HG02610 (cell line): ENCODE measurements around the gene LENG9.

Source experiments
- ATAC-seq: cut with Tn5 transposase; IDR thresholded peaks from one replicate; pipeline ENCODE4 v1.9.1; 2021; ENCODE audit warnings: mild to moderate bottlenecking, moderate library complexity; ENCODE audit not compliant: unreplicated experiment

Gene LENG9

DNA sequence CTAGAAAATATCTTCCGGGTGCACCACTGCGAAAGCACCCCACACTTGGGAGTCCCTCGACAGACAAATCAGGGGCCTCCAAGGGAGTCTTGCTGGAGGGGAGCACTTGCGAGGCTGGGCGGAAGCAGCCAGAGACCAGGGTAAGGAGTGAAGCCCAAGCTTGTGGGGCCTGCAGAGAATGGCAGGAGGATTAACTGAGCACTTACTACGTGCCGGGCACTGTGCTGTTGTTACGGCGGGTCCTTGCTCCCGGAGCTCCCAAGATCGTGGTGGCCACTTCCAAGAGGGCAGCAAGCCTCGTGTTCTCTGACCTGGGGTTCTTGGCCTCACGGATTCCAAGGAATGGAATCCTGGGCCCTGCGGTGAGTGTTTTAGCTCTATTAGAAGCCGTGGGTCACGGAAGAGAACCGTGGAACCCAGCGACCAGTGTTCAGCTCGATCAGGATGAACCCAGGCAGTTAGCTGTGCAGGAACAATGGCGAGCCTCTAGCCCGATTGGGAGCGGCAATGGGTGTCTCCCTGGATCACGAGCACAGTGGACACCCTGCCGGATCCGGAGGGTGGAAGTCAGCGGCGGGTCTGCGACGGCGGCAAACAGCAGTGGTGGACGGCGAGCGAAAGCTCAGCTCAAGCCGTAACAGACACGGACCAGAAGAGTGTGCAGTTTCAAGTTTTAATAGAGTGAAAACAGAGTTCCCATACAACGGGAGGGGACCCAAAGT, 38.8 kb downstream of the LENG9 start:
- ATAC-seq = no peak

DNA sequence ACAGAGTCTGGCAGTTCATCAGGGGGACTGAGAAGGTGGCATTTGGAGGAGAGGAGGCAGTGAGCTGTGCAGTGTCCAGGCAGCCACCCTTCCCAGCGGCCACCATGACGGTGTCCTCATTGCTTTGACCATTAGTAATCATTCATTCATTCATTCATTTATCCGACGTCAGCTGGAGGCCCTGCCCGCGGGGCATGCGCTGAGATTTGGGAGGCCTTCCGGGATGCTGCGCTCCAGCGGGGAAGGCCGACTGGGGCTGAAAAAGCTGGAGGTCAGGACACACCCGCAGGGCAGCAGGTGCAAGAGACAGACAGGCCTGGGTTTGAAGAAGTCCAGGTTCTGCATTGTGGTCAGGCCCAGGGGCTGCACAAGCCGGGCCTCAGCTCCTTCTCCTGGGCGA, 39.4 kb downstream of the LENG9 start:
- ATAC-seq = no peak

DNA sequence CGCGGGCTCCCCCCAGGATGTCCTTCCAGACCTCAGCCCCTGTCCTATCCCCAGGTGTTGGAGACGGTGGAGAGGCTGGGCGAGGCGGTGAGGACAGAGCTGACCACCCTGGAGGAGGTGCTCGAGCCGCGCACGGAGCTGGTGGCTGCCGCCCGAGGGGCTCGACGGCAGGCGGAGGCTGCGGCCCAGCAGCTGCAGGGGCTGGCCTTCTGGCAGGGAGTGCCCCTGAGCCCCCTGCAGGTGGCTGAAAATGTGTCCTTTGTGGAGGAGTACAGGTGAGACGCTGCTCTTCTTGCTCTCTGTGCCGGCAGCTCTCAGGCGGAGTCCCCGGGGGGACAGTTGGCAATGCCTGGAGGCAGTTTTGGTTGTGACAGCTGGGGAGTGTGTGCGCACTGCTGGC, 41.4 kb downstream of the LENG9 start:
- no peak for ATAC-seq

DNA sequence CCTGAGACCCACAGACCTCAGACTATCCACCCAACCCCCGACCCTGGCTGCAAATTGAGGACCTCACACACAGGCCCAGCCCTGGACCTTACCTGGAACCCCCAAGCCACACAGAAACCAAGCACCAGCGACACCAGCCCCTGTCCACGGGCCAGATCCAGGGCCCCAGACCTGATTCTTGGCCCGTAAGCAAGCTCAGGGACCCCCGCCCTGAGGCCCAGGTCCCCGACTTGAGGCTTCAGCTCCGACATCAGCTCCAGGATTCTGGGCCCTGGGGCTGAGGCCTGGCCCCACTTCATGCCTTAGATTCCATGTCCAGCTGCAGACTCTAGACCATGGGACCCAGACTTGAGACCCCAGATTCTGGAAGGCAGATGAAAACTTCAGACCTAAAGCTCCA, 42.1 kb downstream of the LENG9 start:
- ATAC-seq = no peak

DNA sequence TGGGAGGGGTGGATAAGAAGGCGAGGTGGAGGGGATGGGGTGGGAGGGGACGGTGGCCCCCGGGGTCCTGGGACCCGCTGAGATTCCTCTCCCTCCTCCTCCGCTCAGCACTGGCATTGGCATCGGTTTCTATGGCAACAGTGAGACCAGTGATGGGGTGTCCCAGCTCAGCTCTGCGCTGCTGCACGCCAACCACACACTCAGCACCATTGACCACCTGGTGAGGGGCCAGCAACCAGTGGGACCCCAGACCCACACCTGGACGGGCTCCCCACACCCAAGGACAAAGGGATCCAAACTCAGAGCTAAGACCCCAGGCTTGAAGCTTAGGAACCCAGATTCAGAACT, 42.4 kb downstream of the LENG9 start:
- ATAC-seq = no peak

DNA sequence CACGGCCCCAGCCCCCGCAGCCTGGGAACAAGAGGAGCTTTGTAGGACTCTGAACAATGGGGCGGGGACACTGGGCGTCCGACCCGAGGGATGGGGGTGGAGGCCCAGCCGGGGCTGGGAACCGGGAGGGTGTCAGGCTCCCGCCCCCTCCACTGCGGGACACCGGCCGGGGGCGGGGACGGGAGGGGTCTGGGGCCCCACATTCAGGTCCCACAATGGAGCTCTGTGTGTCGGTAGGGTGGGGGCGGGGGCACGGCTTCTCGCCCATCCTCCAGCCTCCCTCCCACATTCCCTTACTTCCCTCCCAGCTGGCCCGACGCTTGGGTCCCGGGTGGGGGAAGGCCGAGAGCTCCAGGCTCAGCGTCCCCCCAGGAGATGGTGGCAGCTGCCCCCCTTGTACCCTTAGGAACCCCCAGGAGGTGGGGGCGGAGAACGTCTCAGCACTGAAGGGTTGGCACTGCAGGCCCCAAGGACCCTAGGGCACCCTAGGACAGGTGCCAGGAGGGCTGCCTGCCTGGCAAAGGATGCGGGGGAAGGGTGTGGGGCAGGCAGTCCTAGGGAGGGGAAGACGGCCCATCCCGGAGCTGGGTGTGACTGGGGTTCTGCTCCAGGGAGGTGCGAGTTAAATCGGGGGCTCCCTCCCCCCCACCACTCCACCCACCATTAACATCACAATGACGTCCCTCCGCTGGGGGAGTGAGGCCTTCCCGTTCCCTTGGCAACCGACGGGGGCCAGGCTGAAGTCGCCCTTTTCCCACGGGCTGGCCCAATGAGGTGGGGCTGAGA, 43.0 kb downstream of the LENG9 start:
- no peak for ATAC-seq

DNA sequence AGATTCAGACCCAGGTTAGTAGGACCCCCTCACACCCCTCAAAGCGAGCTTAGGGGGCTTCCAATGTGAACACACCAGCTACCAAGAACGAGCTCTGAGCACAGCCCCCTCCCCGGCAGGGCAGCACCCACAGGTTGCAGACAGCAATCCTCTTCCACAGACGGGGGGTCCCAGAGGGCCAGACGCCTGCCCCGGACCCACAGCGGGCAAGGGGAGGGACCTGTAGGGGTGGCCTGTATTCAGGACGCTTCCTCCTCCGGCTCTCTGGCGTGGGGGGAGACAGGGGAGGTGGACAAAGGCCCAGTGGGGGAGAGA, 43.6 kb downstream of the LENG9 start:
- no peak for ATAC-seq

DNA sequence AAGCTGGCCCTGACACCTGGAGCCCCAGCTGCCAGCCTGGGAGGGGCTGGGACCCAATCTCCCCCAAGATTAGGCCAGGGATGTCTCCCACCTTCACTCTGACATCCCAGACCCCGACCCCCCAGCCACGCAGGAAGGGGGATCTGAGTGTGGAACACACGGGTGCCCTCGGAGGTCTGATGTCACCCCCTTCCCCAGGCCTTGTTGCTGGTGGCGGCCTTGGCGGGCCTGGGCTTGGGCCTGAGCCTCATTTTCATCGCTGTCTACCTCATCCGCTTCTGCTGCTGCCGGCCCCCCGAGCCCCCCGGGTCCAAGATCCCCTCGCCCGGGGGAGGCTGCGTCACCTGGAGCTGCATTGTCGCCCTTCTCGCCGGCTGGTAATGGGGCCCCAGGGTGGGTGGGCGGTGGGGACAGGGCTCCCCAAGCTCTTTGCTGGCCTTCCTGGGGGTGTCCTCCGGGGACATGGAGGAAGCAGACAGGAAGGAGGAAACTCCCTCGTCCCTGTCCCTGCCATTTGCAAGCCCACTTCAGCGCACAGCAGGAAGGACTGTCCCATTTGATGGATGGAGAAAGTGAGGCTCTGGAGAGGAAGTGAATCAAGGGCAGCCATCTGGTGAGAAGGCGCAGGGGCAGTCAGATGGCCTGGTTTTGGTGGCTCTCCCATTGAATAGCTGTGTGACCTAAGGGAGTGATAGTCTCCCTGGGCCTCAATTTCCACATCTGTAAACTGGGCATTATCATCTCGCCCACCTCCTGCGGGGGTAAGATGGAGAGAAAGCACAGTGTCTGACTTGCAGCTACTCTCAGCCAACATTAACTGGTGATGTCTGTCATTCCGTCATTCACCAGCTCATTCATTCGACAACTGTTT, 44.4 kb downstream of the LENG9 start:
- no peak for ATAC-seq

DNA sequence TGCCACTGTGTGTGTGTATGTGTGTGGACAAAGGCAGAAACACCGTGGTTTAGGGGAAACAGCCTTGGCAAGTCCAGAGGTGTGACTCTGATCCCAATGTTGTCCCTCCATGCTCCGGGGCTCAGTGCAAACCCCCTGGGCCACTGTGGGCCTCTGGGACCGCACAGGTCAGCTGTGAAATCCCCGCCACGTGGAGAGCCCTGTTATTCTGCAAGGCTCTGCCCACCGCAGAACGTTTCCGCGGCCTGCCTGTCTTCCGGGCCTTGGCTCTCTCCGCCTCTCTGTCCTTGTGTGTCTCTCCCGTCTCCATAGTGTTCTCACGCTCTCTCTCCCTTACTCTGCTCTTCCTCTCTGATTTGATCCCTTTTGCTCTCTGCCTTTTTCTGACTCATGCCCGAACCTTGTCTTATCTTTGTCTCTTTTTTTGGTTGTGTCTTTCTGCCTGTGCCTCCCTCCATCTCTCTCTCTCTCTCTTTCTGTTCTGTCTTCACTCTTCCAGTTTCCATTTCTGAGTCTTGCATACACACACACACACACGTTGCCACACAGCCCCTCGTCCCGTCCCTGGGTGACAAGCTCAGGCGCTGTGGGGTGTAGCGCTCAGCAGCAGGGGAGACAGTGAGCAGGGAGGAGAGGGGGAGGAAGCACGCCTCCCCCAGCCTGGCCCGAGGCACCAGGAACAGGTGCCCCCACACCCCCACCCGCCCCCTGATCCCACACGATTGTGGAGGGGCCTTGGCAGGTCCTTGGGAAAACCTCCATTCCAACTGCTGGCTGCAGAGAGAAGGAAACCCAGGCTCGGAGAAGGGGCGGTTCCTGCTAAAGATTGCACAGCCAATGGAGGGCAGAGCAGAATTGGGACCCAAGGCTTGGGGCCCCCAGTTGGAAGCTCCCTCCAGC, 45.3 kb downstream of the LENG9 start:
- peak; percentile 42 for ATAC-seq

DNA sequence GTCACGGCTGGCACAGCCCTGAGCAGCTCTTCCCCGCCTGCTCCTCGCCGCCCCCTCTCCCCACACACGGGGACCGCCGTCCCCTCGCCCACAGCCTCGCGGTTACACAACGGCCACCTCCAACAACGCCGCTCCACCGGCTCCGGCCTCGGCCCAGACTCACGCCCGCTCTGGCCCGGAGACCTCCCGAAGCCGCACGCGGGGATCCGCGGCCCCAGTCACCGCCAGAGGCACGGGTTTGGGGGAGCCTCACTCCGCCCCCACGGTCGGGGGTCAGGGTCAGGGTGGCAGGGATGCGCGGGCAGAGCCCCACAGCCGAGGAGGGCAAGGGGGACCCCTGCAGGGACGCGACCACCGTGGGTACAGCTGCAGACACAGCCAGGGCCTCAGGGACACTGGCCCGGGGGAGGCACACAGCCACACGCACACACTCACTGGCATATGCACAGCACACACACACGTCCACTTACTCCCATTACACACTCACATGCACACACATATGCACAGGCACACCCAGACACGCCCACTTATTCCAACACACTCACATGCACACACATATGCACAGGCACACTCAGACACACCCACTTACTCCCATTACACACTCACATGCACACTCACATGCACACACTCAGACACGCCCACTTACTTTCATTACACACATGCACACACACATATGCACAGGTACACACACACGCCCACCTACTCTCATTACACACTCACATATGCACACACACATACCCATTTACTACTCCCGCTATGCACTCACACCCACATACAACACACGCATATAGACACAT, 46.7 kb downstream of the LENG9 start:
- ATAC-seq = no peak

DNA sequence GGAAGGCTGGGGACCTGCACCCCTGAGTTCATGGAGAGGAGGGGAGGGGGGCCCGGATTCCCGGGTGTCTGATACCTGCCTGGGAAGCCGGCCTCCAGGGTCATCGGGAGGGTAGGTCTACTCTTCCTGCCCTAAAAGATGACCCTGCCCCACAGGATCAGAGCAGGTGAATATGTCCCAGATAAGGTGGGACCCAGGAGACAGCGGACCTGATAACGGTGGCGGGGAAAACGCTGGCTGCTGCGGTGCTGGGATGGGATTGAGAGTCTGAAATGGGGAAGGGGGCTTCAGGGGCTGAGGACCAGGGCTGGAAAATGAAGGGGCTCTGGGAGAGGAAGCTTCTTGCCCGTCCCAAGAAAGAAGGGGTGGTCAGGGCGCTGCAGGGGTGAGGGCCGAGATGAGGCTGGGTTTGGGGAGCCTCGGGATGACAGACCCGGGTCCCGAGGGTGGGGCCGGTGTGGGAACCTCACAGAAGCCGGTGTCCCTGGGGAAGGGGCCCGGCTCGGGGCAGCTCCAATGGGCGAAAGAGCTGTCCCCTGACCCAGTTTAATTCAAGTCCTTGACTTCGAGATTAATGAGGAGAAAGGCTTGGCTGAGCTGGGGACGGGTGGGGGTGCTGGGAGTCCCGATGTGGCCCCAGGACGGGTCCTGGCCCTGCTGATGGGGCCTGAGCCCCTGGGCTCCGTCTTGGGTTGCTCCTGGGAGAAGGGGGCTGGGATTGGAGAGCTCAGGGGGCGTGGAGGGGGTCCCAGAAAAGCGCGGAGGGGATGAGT, 47.5 kb downstream of the LENG9 start:
- no peak for ATAC-seq

DNA sequence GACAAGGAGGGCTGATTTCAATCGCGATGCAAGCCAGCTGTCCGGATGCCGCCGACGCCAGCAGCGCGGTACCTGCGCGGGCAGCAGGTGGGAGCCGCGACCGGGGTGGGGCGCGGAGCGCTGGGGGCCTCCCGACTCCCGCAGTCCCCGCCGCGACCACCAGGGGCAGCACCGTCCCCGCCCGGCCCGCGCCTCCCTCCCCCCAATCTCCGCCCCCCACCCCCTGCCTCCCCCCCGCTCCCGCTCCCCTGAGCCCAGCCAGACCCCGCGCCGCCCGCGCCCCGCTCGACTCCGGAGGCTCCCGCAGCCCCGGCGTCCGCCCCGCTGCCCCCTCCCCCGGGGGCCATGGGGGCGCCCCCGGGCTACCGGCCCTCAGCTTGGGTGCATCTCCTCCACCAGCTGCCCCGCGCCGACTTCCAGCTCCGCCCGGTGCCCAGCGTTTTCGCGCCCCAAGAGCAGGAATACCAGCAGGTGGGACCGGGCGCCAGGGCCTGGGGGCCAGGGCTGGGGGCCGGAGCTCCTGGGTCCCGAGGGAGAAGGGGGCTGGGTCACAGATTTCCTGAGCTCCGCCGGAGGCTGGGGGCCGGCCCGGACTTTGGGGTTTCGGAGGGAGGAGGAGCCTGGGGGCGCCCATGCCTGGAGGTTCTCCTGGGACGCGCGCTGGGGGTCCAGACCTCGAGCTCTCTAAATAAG, 48.2 kb downstream of the LENG9 start, which contains the start of gene TTYH1:
TTYH1 (plus strand) TSS at position 257 of the 693 bp plus-strand sequence; CDS start at position 346, 89 bp downstream.
- ATAC-seq = no peak

DNA sequence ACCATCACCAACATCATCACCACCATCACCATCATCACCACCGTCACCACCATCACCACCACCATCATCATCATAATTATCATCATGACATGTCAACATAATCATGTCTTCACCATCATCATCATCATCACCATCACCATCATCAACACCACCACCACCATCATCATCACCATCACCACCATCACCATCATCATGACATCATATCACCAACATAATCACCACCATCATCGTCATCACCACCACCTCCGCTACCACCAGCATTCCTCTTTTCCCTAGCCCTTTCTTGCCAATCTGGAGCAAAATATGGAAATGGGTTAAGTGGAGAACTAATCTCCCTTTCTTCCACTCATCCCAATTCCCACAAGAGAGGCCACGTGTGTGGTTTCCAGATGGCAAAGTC, 49.4 kb downstream of the LENG9 start:
- no peak for ATAC-seq

DNA sequence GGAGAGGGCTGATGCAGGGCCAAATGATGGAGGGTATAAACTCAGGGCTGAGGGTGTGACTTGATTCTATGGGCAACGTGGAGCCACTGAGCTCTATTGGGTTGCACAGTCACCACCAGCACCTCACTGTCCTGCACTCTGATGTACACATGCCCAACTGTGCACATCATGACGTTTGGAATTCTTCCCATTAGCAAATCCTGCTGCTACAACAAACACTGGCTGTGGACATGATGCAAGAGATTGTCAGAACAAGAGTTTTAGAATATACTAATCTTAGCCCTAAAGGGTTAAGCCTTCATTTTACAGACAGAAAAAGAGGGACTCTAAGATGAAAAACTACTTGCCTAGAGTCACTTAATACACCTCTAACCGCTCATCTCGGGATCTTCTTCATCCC, 50.7 kb downstream of the LENG9 start:
- ATAC-seq = no peak
